ENCODE data around the gene EHHADH. TPM values are rescaled to one million over a fixed set of nuclear protein-coding genes. Genes with fewer than 3 reads are reported as not detected.

EHHADH gene
- total RNA-seq, 1 experiment from 2014 or later: 10.7 TPM

GRCh38 chr3:185175370-185175987, 78.4 kb downstream of the EHHADH start (continued):
- TF ChIP-seq REST (IDR thresholded peaks at IDR 0.05; ENCODE audit: low read depth) (no peak), SIN3A (IDR thresholded peaks at IDR 0.05; ENCODE audit: low read depth) (no peak), CEBPB (IDR thresholded peaks at IDR 0.05; ENCODE audit: low read depth) (no peak), EGR1 (IDR thresholded peaks at IDR 0.05; ENCODE audit: low read depth) (no peak)

- POLR2A ChIA-PET: no interaction called here
- Histone ChIP-seq H3K27me3 (ENCODE audit: insufficient read depth, low read length) (no peaks in the 10 kb centered on the region), H3K4me1 (ENCODE audit: control insufficient read depth in 1 of 2, insufficient read depth in 2 of 2, low read length in 2 of 2) (no peaks in the 10 kb centered on the region), H3K4me3 (replicated peaks in 1 of 2; ENCODE audit: low read depth in 1 of 2, low read length in 2 of 2) (no peak overlapping the region), H3K9ac (ENCODE audit: low read length) (no peak overlapping the region), H3K9me3 (ENCODE audit: control insufficient read depth in 1 of 2, insufficient read depth in 1 of 2, low read depth in 1 of 2, low read length in 2 of 2) (no peaks in the 10 kb centered on the region), H3K27ac (ENCODE audit: low read depth, low read length) (no peak overlapping the region), H3K9me2 (ENCODE audit: insufficient read depth) (no peaks in the 10 kb centered on the region), H2AFZ (ENCODE audit: low read depth, low read length, poor library complexity, severe bottlenecking) (no peak overlapping the region), H4K20me1 (ENCODE audit: insufficient read depth) (no peaks in the 10 kb centered on the region), H3K4me2 (ENCODE audit: low read length) (no peak overlapping the region), H3K79me2 (ENCODE audit: insufficient read depth, low read length) (no peaks in the 10 kb centered on the region), H3K36me3 (ENCODE audit: control insufficient read depth in 1 of 2, insufficient read depth in 2 of 2, low read length in 2 of 2) (no peaks in the 10 kb centered on the region)
- ATAC-seq: no peak
- DNase-seq (ENCODE audit: low read depth, low spot score): no peak
- RAD21 ChIA-PET (ENCODE audit: low non-redundant PET in 1 of 2, low total read pairs in 2 of 2, uncharacterized antibody in 2 of 2, unreplicated experiment in 2 of 2): no interaction called here
- intact Hi-C loops (cut with micrococcal nuclease): no loop called here
- no TSS peak for BruUV-seq (replicated peaks)
- CTCF ChIA-PET: no interaction called here
- no peak for TF ChIP-seq EGR1 (IDR thresholded peaks at IDR 0.05; ENCODE audit: low read depth)
- TF ChIP-seq YY1 (IDR thresholded peaks at IDR 0.05; ENCODE audit: extremely low read depth, insufficient replicate concordance, low read depth, low read length): no peak
- no peak for TF ChIP-seq FOSL1 (IDR thresholded peaks at IDR 0.05; ENCODE audit: low read depth)
- no peak for TF ChIP-seq SRF (IDR thresholded peaks at IDR 0.05; ENCODE audit: low read depth)
- no peak for TF ChIP-seq ZFX (IDR thresholded peaks at IDR 0.05)
- no peak for TF ChIP-seq POLR2AphosphoS5 (IDR thresholded peaks at IDR 0.05; ENCODE audit: low read depth, low read length)
- no peak for TF ChIP-seq ATF3 (IDR thresholded peaks at IDR 0.05)
- no peak for TF ChIP-seq CTCF (IDR thresholded peaks at IDR 0.05 in 2 of 3, conservative IDR thresholded peaks at IDR 0.05 in 1 of 3; ENCODE audit: borderline replicate concordance in 1 of 3, insufficient read depth in 1 of 3, low read depth in 2 of 3, low read length in 2 of 3)
- TF ChIP-seq SP1 (IDR thresholded peaks at IDR 0.05; ENCODE audit: low read depth): no peak
- no peak for TF ChIP-seq TCF7L2 (IDR thresholded peaks at IDR 0.05; ENCODE audit: borderline replicate concordance, extremely low read depth, insufficient read depth, insufficient read length)
- no peak for TF ChIP-seq REST (IDR thresholded peaks at IDR 0.05; ENCODE audit: low read depth)
Measured at GRCh38 chr3:185172086-185173049, 81.5 kb downstream of the EHHADH start.

All from HCT116 (cell line).